ENCODE results near the gene KAT7. TPM values are rescaled to one million over a fixed set of nuclear protein-coding genes. Genes with fewer than 3 reads are reported as not detected.

KAT7 gene
- total RNA-seq, 1 donor from 2014 or later = 95.0 TPM

- H3K27me3 Mint-ChIP-seq = no peaks in the 10 kb centered on the region
- POLR2A ChIA-PET = no interaction called here
- H3K9me3 Mint-ChIP-seq = no peaks in the 10 kb centered on the region
- no peak for ATAC-seq (ENCODE audit: low read depth)
- CTCF ChIA-PET = interaction anchor here (0.8 kb wide), 1 partner anchor 152 kb away, joined by 3 read pairs; no protein-coding TSS in a partner anchor
- H3K4me3 Mint-ChIP-seq = no peak overlapping the region
- H3K4me1 Mint-ChIP-seq = no peaks in the 10 kb centered on the region
- no peak for TF ChIP-seq CTCF (IDR thresholded peaks at IDR 0.05)
- no peak for DNase-seq
- no peak overlapping the region for H3K27ac Mint-ChIP-seq
- peaks cover 2% of the 10 kb centered on the region for H3K36me3 Mint-ChIP-seq (ENCODE audit: low read depth)
- intact Hi-C loops (cut with micrococcal nuclease) = no loop called here
Measured at GRCh38 chr17:49845321-49845720, 56.8 kb downstream of the KAT7 start.

GRCh38 chr17:49846938-49847712, 58.6 kb downstream of the KAT7 start:
- no peak for TF ChIP-seq CTCF (IDR thresholded peaks at IDR 0.05)
- CTCF ChIA-PET = no interaction called here
- ATAC-seq (ENCODE audit: low read depth) = no peak
- POLR2A ChIA-PET = no interaction called here
- Mint-ChIP-seq H3K36me3 (ENCODE audit: low read depth) (peaks cover 2% of the 10 kb centered on the region), H3K4me3 (no peak overlapping the region), H3K9me3 (no peaks in the 10 kb centered on the region), H3K27ac (no peak overlapping the region), H3K4me1 (peaks cover 12% of the 10 kb centered on the region), H3K27me3 (peaks cover under 1% of the 10 kb centered on the region)
- DNase-seq = no peak
- intact Hi-C loops (cut with micrococcal nuclease) = no loop called here

- no peak within 1 kb of the TSS for H3K27ac Mint-ChIP-seq
- TF ChIP-seq CTCF (IDR thresholded peaks at IDR 0.05) = no peak
- DNase-seq (no peak), ATAC-seq (ENCODE audit: low read depth) (no peak)
- H3K36me3 Mint-ChIP-seq (ENCODE audit: low read depth) = no peaks in the 10 kb centered on the region
- H3K27me3 Mint-ChIP-seq = peaks cover 3% of the 10 kb centered on the region
- intact Hi-C loops (cut with micrococcal nuclease) = no loop called here
- H3K4me1 Mint-ChIP-seq = peaks cover 12% of the 10 kb centered on the region
- CTCF ChIA-PET = no interaction called here
- H3K4me3 Mint-ChIP-seq = no peak within 1 kb of the TSS
- POLR2A ChIA-PET = no interaction called here
- no peaks in the 10 kb centered on the region for H3K9me3 Mint-ChIP-seq
Measured at GRCh38 chr17:49848019-49848473, 59.6 kb downstream of the KAT7 start, which contains the start of gene TAC4. Gene TAC4 (minus strand): TSS chr17:49848069. CDS start chr17:49848017, 52 bp downstream.

GRCh38 chr17:49848739-49849138, 60.3 kb downstream of the KAT7 start:
- ATAC-seq (ENCODE audit: low read depth) = no peak
- Mint-ChIP-seq H3K4me1 (peaks cover 12% of the 10 kb centered on the region), H3K36me3 (ENCODE audit: low read depth) (no peaks in the 10 kb centered on the region), H3K4me3 (no peak overlapping the region), H3K9me3 (no peaks in the 10 kb centered on the region), H3K27ac (no peak overlapping the region), H3K27me3 (peaks cover 3% of the 10 kb centered on the region)
- POLR2A ChIA-PET = no interaction called here
- DNase-seq = no peak
- intact Hi-C loops (cut with micrococcal nuclease) = no loop called here
- CTCF ChIA-PET = no interaction called here
- no peak for TF ChIP-seq CTCF (IDR thresholded peaks at IDR 0.05)

GRCh38 chr17:49850218-49850610, 61.7 kb downstream of the KAT7 start:
- CTCF ChIA-PET = interaction anchor here (0.6 to 1.2 kb wide), 2 partner anchors 148 to 302 kb away, joined by 3 read pairs; no protein-coding TSS in a partner anchor

More at GRCh38 chr17:49850218-49850610, 61.7 kb downstream of the KAT7 start:
- intact Hi-C loops (cut with micrococcal nuclease) = no loop called here
- no peak for TF ChIP-seq CTCF (IDR thresholded peaks at IDR 0.05)
- Mint-ChIP-seq H3K4me3 (peak overlapping the region; percentile 85), H3K9me3 (no peaks in the 10 kb centered on the region), H3K4me1 (peaks cover 12% of the 10 kb centered on the region), H3K27me3 (peaks cover 12% of the 10 kb centered on the region), H3K27ac (no peak overlapping the region), H3K36me3 (ENCODE audit: low read depth) (no peaks in the 10 kb centered on the region)
- POLR2A ChIA-PET = no interaction called here
- ATAC-seq (ENCODE audit: low read depth) (no peak), DNase-seq (no peak)
